NCI-H146 treated with DMSO at 0.1 percent for 48 hours (cell line): ENCODE results near the gene EPB41L5.
"Not testable (repeated sequence)": the region's sequence is repeated elsewhere in the genome, so short reads cannot be mapped to it uniquely, and the experiment has no call there.

Experiments used
- DNase-seq: peaks from one replicate; lab custom pipeline; 2025; ENCODE audit not compliant: unreplicated experiment; lab: John Stamatoyannopoulos, UW

Gene EPB41L5

GRCh38 chr2:120140866-120141265 is 128.0 kb downstream of the EPB41L5 start:
- no peak for DNase-seq

DNA sequence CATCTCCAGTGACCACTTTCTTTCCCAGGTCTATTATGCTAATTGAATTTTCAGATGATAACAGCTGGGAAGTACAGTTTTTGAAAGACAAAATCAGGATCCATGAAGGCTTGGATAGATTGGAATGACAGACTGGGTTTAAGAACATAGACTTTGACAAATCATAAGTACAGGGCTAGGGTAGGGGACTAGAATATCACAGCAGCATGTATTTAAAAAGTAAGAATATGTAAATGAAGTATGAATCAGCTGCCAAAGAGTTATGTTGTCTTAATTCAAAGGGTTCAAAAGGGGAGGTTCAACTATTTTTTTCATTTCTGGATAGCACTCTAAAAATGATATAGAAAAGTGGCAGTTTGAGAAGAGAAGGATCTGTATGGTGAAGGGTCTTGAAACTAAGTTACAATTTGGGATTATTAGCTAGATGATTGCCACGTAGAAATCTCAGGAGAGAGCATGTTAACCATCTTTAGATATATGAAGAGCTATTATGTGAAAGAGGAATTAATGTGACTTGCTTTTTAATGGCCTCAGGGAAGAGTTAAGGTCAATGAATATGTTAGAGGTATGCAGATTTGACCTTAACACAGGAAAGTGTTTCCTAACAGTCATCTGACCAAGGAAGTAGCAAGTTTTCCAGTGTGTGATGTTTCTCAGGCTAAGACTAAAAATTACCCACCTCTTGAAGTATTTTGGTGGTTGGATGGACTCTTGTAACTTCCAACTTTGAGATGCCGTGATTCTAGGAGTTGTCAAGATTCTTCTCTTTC is 128.6 kb downstream of the EPB41L5 start:
- no peak for DNase-seq

- no peak for DNase-seq
These were observed 129.8 kb downstream of the EPB41L5 start for GRCh38 chr2:120142528-120143219.

GRCh38 chr2:120148229-120148628 is 135.4 kb downstream of the EPB41L5 start:
- DNase-seq: no peak

GRCh38 chr2:120148669-120149068 is 135.8 kb downstream of the EPB41L5 start:
- DNase-seq: no peak

GRCh38 chr2:120149406-120149805 is 136.5 kb downstream of the EPB41L5 start:
- DNase-seq: no peak

DNA sequence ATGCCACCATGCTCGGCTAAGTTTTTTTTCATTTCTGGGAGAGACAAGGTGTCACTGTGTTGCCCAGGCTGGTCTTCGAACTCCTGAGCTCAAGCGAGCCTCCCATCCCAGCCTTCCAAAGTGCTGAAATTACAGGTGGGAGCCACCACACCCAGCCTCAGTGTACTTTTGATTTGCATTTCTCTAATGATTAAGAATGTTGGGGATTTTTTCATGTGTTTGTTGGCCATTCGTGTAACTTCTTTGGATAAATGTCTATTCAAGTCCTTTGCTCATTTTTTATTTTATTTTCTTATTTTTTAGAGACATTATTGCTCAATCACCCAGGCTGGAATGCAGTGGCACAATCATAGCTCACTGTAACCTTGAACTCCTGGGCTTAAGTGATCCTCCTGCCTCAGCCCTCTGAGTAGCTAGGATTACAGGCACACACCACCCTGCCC is 137.2 kb downstream of the EPB41L5 start:
- no peak for DNase-seq

DNA sequence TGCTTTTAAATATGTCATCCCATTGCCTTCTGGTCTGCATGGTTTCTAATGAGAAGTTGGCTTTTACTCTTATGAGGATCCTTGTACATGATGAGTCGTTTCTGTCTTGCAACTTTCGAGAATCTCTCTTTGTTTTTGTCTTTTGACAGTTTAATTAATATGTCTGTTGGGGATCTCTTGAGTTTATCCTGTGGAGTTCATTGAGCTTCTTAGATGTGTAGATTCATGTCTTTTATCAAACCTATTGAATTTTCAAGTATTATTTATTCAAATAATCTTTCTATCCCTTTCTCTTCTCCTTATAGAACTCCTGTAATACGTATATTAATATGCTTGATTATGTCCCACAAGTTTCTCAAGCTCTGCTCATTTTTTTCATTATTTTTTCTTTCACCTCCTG is 142.4 kb downstream of the EPB41L5 start:
- no peak for DNase-seq

DNA sequence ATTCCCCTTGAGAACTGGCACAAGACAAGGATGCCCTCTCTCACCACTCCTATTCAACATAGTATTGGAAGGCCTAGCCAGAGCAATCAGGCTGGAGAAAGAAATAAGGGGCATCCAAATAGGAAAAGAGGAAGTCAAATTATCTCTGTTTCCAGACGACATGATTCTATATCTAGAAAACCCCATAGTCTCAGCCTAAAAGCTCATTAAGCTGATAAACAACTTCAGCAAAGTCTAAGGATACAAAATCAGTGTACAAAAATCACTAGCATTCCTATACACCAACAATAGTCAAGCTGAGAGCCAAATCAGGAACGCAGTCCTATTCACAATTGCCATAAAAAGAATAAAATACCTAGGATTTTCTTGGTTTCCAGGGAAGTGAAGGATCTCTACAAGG is 145.8 kb downstream of the EPB41L5 start:
- DNase-seq: not testable (repeated sequence)

GRCh38 chr2:120161190-120161589 is 148.3 kb downstream of the EPB41L5 start:
- DNase-seq: no peak

- DNase-seq: no peak
These were observed 149.8 kb downstream of the EPB41L5 start for GRCh38 chr2:120162716-120163115.

DNA sequence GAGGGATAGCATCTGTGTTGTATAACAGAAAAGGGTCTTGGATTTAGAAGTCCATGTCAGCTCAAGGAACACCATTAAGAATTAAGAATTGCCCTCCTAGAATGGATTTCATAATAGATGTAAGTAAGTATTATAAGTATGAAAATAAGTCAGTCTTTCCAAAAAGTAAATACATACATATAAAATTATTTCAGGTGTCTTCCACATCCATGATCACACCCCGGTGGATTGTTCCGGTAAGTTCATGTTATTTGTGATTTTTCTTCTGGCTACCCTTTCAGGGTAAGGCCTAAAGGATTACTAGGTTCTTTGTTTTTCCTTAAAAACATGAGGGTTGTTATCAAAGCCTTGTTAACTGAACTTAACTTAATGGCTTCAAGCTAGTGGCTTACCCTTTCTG is 154.4 kb downstream of the EPB41L5 start:
- no peak for DNase-seq

GRCh38 chr2:120169020-120169419 is 156.1 kb downstream of the EPB41L5 start:
- no peak for DNase-seq

- DNase-seq: peak; percentile 74
These were observed 162.2 kb downstream of the EPB41L5 start for GRCh38 chr2:120174963-120175581.

- DNase-seq: no peak
These were observed 163.6 kb downstream of the EPB41L5 start for GRCh38 chr2:120176526-120176925.

DNA sequence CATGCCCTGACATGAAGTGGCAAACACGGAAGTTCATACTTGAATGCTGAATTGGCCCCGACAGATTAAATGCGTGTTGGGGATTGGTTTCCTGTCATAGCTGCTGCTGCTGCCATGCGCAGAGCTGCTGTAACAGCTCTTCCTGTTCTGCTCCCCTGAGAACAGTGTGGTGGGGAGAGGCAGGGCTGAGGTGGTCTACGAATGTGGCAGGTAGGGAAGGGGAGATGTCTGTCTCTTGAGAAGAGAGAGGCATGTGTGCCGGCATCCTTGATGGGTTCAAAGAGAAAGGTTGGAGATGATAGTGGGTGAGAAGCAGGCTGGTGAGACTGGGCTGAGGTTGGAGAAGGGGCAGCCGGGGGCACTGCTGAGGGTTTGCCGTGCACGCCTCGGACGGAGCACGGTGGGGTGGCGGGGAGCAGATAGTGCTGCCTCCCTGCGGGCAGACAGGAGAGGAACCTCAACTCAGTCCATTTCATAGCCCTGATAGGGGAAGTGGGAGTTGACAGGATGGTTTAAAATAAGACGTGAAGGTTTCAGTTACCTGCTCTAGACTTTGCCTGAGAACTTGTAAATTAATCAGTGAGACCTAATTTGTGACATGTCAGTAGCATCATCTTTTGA is 164.2 kb downstream of the EPB41L5 start:
- no peak for DNase-seq

- no peak for DNase-seq
These were observed 165.1 kb downstream of the EPB41L5 start for GRCh38 chr2:120177973-120178372.

GRCh38 chr2:120179396-120179795 is 166.5 kb downstream of the EPB41L5 start:
- no peak for DNase-seq

- no peak for DNase-seq
These were observed 167.2 kb downstream of the EPB41L5 start for GRCh38 chr2:120180066-120180465.

- no peak for DNase-seq
These were observed 169.2 kb downstream of the EPB41L5 start for GRCh38 chr2:120182019-120182560.

DNA sequence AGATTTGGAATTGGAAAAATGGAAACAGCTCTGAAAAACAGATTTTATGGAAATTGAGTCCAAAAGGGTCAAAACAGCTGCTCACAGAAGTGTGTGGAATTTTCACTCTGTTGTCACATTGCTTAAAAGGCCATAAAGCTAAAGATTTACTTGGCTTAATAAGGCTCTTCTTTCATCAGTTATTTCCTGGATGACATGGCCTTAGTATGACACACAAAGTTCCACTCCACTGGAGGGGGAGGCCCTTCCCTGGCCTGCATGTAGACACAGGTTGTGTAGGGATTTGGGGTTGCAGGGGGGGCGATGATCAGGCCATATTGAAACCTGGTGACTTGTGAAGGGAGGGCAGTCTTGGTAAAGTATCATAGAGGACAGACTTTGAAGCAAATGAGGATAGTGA is 176.3 kb downstream of the EPB41L5 start:
- no peak for DNase-seq
